ENCODE measurements around the gene MAP1LC3B.
A peak's percentile ranks its signal among the peaks of the same experiment; 100 is the strongest.

Gene MAP1LC3B

DNA sequence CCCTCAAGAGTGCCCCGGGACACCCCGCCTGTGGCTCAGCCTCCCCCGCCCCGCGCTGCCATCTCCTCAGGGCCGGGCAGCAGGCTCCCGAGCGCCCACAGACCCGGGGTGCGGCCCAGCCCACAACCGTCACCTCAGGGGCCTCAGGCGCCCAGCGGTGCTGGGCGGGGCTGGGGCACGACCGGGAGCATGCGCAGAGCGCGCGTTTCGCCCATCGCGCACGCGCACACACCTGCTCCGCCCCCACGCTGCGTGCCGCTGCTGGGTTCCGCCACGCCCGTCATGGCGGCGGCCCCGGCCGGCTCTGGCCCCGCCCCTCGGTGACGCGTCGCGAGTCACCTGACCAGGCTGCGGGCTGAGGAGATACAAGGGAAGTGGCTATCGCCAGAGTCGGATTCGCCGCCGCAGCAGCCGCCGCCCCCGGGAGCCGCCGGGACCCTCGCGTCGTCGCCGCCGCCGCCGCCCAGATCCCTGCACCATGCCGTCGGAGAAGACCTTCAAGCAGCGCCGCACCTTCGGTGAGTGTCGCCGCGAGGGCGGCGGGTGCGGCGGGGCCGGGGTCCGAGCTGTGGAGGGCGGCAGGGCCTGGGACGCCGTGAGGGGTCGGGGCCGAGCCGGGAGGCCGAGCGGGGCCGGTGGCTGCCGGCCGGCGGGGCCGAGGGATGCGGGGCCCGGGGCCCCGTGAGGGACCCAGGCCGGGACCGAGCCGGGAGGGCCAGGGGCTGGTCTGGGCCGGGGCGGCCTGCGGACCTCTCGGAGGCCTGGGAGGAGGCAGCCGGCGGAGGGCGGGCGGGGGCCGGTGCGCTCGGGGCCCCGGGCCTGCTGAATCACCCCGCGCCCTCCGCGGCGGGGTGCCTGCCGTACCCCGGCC lies at the start of gene MAP1LC3B:
MAP1LC3B (plus strand) TSS at position 387 of the 871 bp plus-strand sequence; CDS start at position 479, 92 bp downstream.
- H3K4me1 ChIP-seq (ENCODE audit: control insufficient read depth, insufficient read depth, low read length) = peaks cover 7% of the 10 kb centered on the region
- no peaks in the 10 kb centered on the region for H3K9me3 ChIP-seq (ENCODE audit: control insufficient read depth, insufficient read depth, low read depth, low read length)
- H3K27ac ChIP-seq (ENCODE audit: extremely low read depth, low read depth, low read length) = peak within 1 kb of the TSS; percentile 81
- ChIA-PET CTCF (interaction anchor here (0.6 to 3.0 kb wide), 4 partner anchors 10 to 376 kb away, joined by 3 to 27 read pairs (median 3); no protein-coding TSS in a partner anchor), POLR2A (interaction anchor here (2.6 kb wide), 1 partner anchor 8 kb away, joined by 25 read pairs; the partner anchor contains the start of gene FBXO31)
- peak within 1 kb of the TSS; percentile 75 for H3K4me3 ChIP-seq (ENCODE audit: low read depth, low read length)
- H3K36me3 ChIP-seq (ENCODE audit: control insufficient read depth in 2 of 2, insufficient read depth in 1 of 2, low read length in 2 of 2) = peaks cover 0 to 5% of the 10 kb centered on the region in 2 experiments; a peak in 1 of 3 replicates
- TF ChIP-seq ZBTB1 (tag by site-specific recombination; IDR thresholded peaks at IDR 0.05) = no peak
- peak; percentile 60 for TF ChIP-seq GLIS2 (tag by site-specific recombination; IDR thresholded peaks at IDR 0.05)
- no peak for TF ChIP-seq ZNF302 (tag by site-specific recombination; IDR thresholded peaks at IDR 0.05; ENCODE audit: low read depth)
- TF ChIP-seq SP3 (tag by site-specific recombination; IDR thresholded peaks at IDR 0.05) = peak; percentile 90
- TF ChIP-seq YY2 (tag by site-specific recombination; IDR thresholded peaks at IDR 0.05) = peak; percentile 97
- TF ChIP-seq EGR2 (tag by site-specific recombination; IDR thresholded peaks at IDR 0.05; ENCODE audit: low read depth) = peak; percentile 28; the same call in 1 of the 2 replicates
- TF ChIP-seq ZSCAN30 (tag by site-specific recombination; IDR thresholded peaks at IDR 0.05) = peak; percentile 37
- peak; percentile 98 for TF ChIP-seq ZNF423 (tag by site-specific recombination; IDR thresholded peaks at IDR 0.05)
- no peak for TF ChIP-seq SETDB1 (IDR thresholded peaks at IDR 0.05; ENCODE audit: insufficient read length, low read length)
- 0 out of 2 replicates have a peak, but pooled peaks have one; percentile 29 for TF ChIP-seq KLF16 (tag by site-specific recombination; IDR thresholded peaks at IDR 0.05)
- TF ChIP-seq KLF10 (tag by site-specific recombination; IDR thresholded peaks at IDR 0.05) = peak; percentile 98
- TF ChIP-seq SCRT2 (tag by site-specific recombination; IDR thresholded peaks at IDR 0.05) = peak; percentile 29; the same call in 1 of the 2 replicates
- TF ChIP-seq ZNF629 (tag by site-specific recombination; IDR thresholded peaks at IDR 0.05) = peak; percentile 33
- TF ChIP-seq GLI4 (tag by site-specific recombination; IDR thresholded peaks at IDR 0.05) = no peak
- TF ChIP-seq ZNF76 (tag by site-specific recombination; IDR thresholded peaks at IDR 0.05; ENCODE audit: borderline replicate concordance, low read depth) = peak; percentile 78; the same call in 1 of the 2 replicates
- TF ChIP-seq ZNF335 (tag by site-specific recombination; conservative IDR thresholded peaks at IDR 0.05) = peak; percentile 59; the same call in 1 of the 2 replicates
- TF ChIP-seq HOXC10 (CRISPR knock-in tag; IDR thresholded peaks at IDR 0.05) = 0 out of 2 replicates have a peak, but pooled peaks have one; percentile 66
- TF ChIP-seq, protein P1, sequence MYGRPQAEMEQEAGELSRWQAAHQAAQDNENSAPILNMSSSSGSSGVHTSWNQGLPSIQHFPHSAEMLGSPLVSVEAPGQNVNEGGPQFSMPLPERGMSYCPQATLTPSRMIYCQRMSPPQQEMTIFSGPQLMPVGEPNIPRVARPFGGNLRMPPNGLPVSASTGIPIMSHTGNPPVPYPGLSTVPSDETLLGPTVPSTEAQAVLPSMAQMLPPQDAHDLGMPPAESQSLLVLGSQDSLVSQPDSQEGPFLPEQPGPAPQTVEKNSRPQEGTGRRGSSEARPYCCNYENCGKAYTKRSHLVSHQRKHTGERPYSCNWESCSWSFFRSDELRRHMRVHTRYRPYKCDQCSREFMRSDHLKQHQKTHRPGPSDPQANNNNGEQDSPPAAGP (tag by site-specific recombination; IDR thresholded peaks at IDR 0.05) = no peak
- peak; percentile 37 for TF ChIP-seq IKZF3 (tag by site-specific recombination; IDR thresholded peaks at IDR 0.05)
- TF ChIP-seq, protein P2, sequence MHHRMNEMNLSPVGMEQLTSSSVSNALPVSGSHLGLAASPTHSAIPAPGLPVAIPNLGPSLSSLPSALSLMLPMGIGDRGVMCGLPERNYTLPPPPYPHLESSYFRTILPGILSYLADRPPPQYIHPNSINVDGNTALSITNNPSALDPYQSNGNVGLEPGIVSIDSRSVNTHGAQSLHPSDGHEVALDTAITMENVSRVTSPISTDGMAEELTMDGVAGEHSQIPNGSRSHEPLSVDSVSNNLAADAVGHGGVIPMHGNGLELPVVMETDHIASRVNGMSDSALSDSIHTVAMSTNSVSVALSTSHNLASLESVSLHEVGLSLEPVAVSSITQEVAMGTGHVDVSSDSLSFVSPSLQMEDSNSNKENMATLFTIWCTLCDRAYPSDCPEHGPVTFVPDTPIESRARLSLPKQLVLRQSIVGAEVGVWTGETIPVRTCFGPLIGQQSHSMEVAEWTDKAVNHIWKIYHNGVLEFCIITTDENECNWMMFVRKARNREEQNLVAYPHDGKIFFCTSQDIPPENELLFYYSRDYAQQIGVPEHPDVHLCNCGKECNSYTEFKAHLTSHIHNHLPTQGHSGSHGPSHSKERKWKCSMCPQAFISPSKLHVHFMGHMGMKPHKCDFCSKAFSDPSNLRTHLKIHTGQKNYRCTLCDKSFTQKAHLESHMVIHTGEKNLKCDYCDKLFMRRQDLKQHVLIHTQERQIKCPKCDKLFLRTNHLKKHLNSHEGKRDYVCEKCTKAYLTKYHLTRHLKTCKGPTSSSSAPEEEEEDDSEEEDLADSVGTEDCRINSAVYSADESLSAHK (tag by site-specific recombination; IDR thresholded peaks at IDR 0.05) = 0 out of 2 replicates have a peak, but pooled peaks have one; percentile 17
- TF ChIP-seq ZNF660 (tag by site-specific recombination; IDR thresholded peaks at IDR 0.05) = peak; percentile 78; the same call in 1 of the 2 replicates
- TF ChIP-seq, protein P3, sequence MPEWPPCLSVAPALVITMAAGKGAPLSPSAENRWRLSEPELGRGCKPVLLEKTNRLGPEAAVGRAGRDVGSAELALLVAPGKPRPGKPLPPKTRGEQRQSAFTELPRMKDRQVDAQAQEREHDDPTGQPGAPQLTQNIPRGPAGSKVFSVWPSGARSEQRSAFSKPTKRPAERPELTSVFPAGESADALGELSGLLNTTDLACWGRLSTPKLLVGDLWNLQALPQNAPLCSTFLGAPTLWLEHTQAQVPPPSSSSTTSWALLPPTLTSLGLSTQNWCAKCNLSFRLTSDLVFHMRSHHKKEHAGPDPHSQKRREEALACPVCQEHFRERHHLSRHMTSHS (tag by site-specific recombination; IDR thresholded peaks at IDR 0.05) = no peak
- peak; percentile 80 for TF ChIP-seq ZFHX2 (tag by site-specific recombination; conservative IDR thresholded peaks at IDR 0.05)
- TF ChIP-seq, protein P4, sequence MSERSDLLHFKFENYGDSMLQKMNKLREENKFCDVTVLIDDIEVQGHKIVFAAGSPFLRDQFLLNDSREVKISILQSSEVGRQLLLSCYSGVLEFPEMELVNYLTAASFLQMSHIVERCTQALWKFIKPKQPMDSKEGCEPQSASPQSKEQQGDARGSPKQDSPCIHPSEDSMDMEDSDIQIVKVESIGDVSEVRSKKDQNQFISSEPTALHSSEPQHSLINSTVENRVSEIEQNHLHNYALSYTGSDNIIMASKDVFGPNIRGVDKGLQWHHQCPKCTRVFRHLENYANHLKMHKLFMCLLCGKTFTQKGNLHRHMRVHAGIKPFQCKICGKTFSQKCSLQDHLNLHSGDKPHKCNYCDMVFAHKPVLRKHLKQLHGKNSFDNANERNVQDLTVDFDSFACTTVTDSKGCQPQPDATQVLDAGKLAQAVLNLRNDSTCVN (tag by site-specific recombination; optimal IDR thresholded peaks at IDR 0.05) = peak; percentile 75
- peak; percentile 81 for TF ChIP-seq KLF9 (tag by site-specific recombination; IDR thresholded peaks at IDR 0.05; ENCODE audit: low read depth)
- TF ChIP-seq SP2 (tag by site-specific recombination; IDR thresholded peaks at IDR 0.05) = peak; percentile 63
- TF ChIP-seq, protein P5, sequence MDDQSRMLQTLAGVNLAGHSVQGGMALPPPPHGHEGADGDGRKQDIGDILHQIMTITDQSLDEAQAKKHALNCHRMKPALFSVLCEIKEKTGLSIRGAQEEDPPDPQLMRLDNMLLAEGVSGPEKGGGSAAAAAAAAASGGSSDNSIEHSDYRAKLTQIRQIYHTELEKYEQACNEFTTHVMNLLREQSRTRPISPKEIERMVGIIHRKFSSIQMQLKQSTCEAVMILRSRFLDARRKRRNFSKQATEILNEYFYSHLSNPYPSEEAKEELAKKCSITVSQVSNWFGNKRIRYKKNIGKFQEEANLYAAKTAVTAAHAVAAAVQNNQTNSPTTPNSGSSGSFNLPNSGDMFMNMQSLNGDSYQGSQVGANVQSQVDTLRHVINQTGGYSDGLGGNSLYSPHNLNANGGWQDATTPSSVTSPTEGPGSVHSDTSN (CRISPR knock-in tag; IDR thresholded peaks at IDR 0.05) = peak; percentile 88
- no peak for TF ChIP-seq ZNF501 (tag by site-specific recombination; IDR thresholded peaks at IDR 0.05)
- TF ChIP-seq, protein P6, sequence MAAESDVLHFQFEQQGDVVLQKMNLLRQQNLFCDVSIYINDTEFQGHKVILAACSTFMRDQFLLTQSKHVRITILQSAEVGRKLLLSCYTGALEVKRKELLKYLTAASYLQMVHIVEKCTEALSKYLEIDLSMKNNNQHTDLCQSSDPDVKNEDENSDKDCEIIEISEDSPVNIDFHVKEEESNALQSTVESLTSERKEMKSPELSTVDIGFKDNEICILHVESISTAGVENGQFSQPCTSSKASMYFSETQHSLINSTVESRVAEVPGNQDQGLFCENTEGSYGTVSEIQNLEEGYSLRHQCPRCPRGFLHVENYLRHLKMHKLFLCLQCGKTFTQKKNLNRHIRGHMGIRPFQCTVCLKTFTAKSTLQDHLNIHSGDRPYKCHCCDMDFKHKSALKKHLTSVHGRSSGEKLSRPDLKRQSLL (tag by site-specific recombination; IDR thresholded peaks at IDR 0.05) = peak; percentile 57; the same call in 1 of the 2 replicates
- peak; percentile 24; the same call in 1 of the 2 replicates for TF ChIP-seq GLIS1 (tag by site-specific recombination; IDR thresholded peaks at IDR 0.05)
